Pancreas (tissue), 10 donors: ENCODE measurements around the gene ZHX3. TPM values are rescaled to one million over a fixed set of nuclear protein-coding genes. Genes with fewer than 3 reads are reported as not detected.

Experiments used
- ATAC-seq, 4 donors: fragments of 200-7000 bp; cut with Tn5 transposase; one replicate each; pipeline versions ENCODE4 v1.8.0 to v1.9.1; 2020; ENCODE audit warnings: mild to moderate bottlenecking in 4 of 4, moderate library complexity in 4 of 4
- DNase-seq, 6 donors: peaks; one replicate each; pipeline ENCODE4 v3.0.0-alpha.2; 2020
- FAIRE-seq: peaks from 2 replicates; lab custom pipeline; 2012; peaks lifted over from hg19 to GRCh38; lab: Jason Lieb, UNC
- H3K27ac ChIP-seq, 4 donors: fragments of 200-600 bp; sonication (generic); 1 replicate in 3 of 4; 2 replicates in 1 of 4; pipeline versions ENCODE4 v1.5.0 to v1.8.0; 2020
- H3K27me3 ChIP-seq, 4 donors: fragments of 200-600 bp; one replicate each; pipeline ENCODE4 v1.8.0; 2021
- H3K36me3 ChIP-seq, 3 donors: fragments of 200-600 bp; sonication (generic) in 1 of 3; one replicate each; pipeline versions ENCODE4 v1.5.0 to v1.8.0; 2020 to 2021
- H3K4me1 ChIP-seq, 3 donors: fragments of 200-600 bp; one replicate each; pipeline ENCODE4 v1.8.0; 2021
- H3K4me3 ChIP-seq, 4 donors: fragments of 200-600 bp; sonication (generic) in 2 of 4; one replicate each; pipeline versions ENCODE4 v1.5.0 to v1.8.0; 2020 to 2021
- H3K9me3 ChIP-seq, 4 donors: fragments of 200-600 bp; one replicate each; pipeline ENCODE4 v1.8.0; 2021
- WGBS, 2 donors: extraction: QIAGEN DNeasy Blood & Tissue Kit; methylation state at CpG; one replicate each; pipeline ENCODE4 v1.1.7; 2013; 5-methylcytosine and 5-hydroxymethylcytosine counted together
- intact Hi-C, 3 donors: fragments of 100-400 bp; cut with DNase I; formaldehyde crosslinking; loops; one replicate each; pipeline versions ENCODE4 v1.11.1 to v1.14.2; 2022
- polyA plus RNA-seq, 2 donors: library from polyadenylated mRNA; stranded (reverse); fragments of 200-250 nt; gene quantifications; one replicate each; pipeline ENCODE4 v1.2.3, GENCODE V29; 2013
- total RNA-seq, 6 donors: library from RNA; stranded (reverse); fragmentation: NEBNext Ultra II Directional in 4 of 6; extraction: Animal tissue kit (Norgen Biotek cat#: 25700) in 4 of 6; gene quantifications; one replicate each; pipeline versions ENCODE4 v1.2.1 to v1.2.4, GENCODE V29; 2021 to 2023
- TF ChIP-seq, protein P1 (sequence below), 4 donors: fragments of 200-600 bp; sonication (generic) in 3 of 4; IDR thresholded peaks; one replicate each; pipeline versions ENCODE4 v1.5.0 to v1.8.0; 2021; ENCODE audit warnings: antibody characterized with exemption in 4 of 4
- donor health status: healthy with polysubstance abuse.
- donor health status: DM: no; HTN: no; CAD: no; lungs with moderate emphysema.
- donor health status: DM: no; HTN: no; CAD: no.
- donor health status: control.
- donor health status: control.
- donor health status: Bipolar disorder and iron deficiency.
- donor health status: DM: yes; HTN: yes; CAD: no.
- donor health status: DM: no; HTN: no; CAD: no.
- donor health status: DM: no; HTN: no; CAD: no.
- donor health status: DM: yes; HTN: yes; CAD: no.

The ZHX3 gene
- total and polyA plus RNA-seq, 8 donors: 7.9 to 17.3 (median 13.0) TPM

DNA sequence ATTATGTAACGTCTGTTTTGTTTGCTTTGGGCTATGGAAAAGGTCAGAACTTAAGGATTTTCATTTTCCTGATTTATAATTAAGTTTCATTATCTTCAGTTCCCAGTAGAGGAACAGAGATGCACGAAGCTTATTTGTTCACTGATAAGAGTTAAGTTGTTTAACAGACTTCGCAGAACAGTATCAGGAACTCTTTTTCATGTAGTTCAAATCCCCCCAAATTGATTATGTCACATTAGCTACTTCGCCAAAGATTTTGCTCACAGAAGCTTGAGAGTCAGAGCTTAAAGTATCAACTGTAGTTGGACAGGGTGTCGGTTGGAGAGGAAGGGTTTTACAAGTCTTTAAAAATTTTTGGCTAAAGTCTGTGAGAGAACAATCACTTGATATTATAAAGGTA lies 43.4 kb downstream of the ZHX3 start:
- Histone ChIP-seq H3K4me1 (peaks cover 0 to 11% (median 9%) of the 10 kb centered on the region in 3 donors), H3K4me3 (no peak overlapping the region), H3K27me3 (no peaks in the 10 kb centered on the region), H3K9me3 (no peaks in the 10 kb centered on the region), H3K36me3 (no peaks in the 10 kb centered on the region), H3K27ac (no peak overlapping the region)
- TF ChIP-seq, protein P1, sequence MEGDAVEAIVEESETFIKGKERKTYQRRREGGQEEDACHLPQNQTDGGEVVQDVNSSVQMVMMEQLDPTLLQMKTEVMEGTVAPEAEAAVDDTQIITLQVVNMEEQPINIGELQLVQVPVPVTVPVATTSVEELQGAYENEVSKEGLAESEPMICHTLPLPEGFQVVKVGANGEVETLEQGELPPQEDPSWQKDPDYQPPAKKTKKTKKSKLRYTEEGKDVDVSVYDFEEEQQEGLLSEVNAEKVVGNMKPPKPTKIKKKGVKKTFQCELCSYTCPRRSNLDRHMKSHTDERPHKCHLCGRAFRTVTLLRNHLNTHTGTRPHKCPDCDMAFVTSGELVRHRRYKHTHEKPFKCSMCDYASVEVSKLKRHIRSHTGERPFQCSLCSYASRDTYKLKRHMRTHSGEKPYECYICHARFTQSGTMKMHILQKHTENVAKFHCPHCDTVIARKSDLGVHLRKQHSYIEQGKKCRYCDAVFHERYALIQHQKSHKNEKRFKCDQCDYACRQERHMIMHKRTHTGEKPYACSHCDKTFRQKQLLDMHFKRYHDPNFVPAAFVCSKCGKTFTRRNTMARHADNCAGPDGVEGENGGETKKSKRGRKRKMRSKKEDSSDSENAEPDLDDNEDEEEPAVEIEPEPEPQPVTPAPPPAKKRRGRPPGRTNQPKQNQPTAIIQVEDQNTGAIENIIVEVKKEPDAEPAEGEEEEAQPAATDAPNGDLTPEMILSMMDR (IDR thresholded peaks at IDR 0.05): no peak
- WGBS, 2 donors: 42 to 43% methylated on average over 5 of the region's 5 CpGs
- intact Hi-C loops: no loop called here
- DNase-seq: no peak
- no peak for ATAC-seq
- no peak for FAIRE-seq

DNA sequence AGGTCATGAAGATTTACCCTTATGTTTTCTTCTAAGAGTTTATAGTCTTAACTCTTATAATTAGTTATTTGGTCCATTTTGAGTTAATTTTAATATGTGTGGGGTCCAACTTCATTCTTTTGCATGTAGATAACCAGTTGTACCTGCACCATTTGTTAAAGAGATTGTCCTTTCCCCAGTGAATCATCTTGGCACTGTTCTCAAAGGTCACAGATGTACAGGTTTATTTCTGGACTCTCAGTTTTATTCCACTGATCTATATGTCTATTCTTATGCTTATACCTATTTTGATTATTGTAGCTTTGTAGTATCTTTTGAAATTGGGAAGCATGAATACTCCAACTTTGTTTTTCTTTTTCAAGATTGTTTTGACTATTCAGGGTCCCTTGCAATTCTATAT lies 44.1 kb downstream of the ZHX3 start:
- FAIRE-seq (no peak), ATAC-seq (no peak), DNase-seq (no peak)
- Histone ChIP-seq H3K36me3 (no peaks in the 10 kb centered on the region), H3K4me1 (peaks cover 0 to 11% (median 9%) of the 10 kb centered on the region in 3 donors), H3K4me3 (no peak overlapping the region), H3K27ac (no peak overlapping the region), H3K9me3 (no peaks in the 10 kb centered on the region), H3K27me3 (no peaks in the 10 kb centered on the region)
- TF ChIP-seq, protein P1 (IDR thresholded peaks at IDR 0.05): no peak
- intact Hi-C loops: no loop called here

DNA sequence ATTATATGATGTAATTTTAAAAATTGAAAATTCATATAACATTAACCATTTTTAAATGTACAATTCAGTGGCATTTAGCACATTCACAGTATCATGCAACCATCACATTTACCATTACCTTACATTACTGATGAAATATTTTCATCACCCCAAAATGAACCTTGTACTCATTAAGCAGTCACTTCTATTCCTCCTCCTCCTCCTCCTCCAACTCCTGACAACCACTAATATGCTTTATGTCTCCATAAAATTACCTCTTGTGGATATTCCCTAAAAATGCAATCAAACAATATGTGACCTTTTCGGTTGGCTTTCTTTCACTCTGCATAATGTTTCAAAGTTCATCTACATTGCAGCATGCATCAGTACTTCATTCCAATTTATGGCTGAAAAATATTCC lies 45.2 kb downstream of the ZHX3 start:
- Histone ChIP-seq H3K4me1 (peaks cover 0 to 11% (median 9%) of the 10 kb centered on the region in 3 donors), H3K4me3 (no peak overlapping the region), H3K9me3 (no peaks in the 10 kb centered on the region), H3K36me3 (no peaks in the 10 kb centered on the region), H3K27me3 (no peaks in the 10 kb centered on the region), H3K27ac (no peak overlapping the region)
- intact Hi-C loops: no loop called here
- FAIRE-seq (no peak), DNase-seq (no peak), ATAC-seq (no peak)
- 93 to 95% methylated on average over 1 of the region's 1 CpG for WGBS, 2 donors
- TF ChIP-seq, protein P1 (IDR thresholded peaks at IDR 0.05): no peak

DNA sequence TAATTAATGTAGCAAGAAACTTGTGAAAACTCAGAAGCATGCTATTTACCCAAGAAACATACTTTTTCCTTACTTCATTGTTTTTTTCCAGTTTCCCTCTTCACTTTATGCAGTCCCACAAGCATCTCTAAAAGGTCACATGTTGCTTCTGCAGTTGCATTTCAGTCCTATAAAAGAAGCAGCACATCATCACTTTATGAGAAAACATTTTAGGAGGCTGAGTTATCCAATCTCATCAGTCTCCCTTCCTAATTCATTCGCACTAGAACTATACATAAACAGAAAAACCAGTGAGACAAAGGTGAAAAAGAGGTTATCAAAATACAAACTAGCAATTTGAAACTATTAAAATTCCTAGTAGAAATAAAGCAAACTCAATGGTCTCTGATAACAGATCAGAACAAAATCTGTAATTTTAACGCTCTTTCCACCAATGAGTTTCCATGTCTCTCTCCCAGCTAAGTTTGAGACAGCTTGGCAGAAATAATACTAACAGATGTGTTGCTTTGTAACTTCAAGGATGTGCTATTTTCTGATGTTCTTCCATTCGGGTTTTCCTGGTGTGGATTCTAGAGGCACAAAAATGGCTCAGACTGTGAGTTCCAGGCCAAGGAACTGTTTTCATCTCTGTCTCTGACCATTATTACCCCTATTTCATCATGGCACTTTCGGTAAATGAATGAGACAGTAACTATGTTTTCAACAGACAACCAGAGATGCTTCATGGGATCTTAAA lies 48.4 kb downstream of the ZHX3 start:
- H3K36me3 ChIP-seq: no peaks in the 10 kb centered on the region
- ATAC-seq (no peak), DNase-seq (no peak), FAIRE-seq (no peak)
- TF ChIP-seq, protein P1 (IDR thresholded peaks at IDR 0.05): no peak
- H3K27ac ChIP-seq: no peak overlapping the region
- H3K9me3 ChIP-seq: no peaks in the 10 kb centered on the region
- peaks cover 0 to 5% (median under 1%) of the 10 kb centered on the region in 3 donors for H3K4me1 ChIP-seq
- no peak overlapping the region for H3K4me3 ChIP-seq
- 77 to 82% methylated on average over 4 of the region's 4 CpGs for WGBS, 2 donors
- H3K27me3 ChIP-seq: no peaks in the 10 kb centered on the region
- intact Hi-C loops: no loop called here

DNA sequence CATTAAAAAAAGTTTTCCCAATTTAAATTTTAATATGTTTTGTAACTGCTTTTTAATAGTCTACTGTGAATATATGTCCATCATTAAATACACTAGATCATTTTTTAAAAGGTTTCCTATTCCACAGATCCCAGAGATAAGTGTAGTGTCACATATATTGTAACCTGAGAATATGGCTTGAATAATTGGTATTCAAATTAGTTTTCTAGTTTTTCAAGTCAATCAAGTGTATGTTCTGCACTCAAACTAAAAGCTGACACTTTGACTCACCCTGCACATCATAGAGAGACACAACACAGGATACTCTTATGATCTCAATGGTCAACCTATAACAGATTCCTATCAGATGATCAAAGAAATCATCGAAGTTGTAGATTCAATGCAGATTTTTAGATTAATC lies 49.1 kb downstream of the ZHX3 start:
- intact Hi-C loops: no loop called here
- 82 to 87% methylated on average over 1 of the region's 1 CpG for WGBS, 2 donors
- Histone ChIP-seq H3K9me3 (no peaks in the 10 kb centered on the region), H3K27ac (no peak overlapping the region), H3K4me1 (no peaks in the 10 kb centered on the region), H3K36me3 (no peaks in the 10 kb centered on the region), H3K4me3 (no peak overlapping the region), H3K27me3 (no peaks in the 10 kb centered on the region)
- FAIRE-seq: no peak
- DNase-seq: no peak
- no peak for ATAC-seq
- TF ChIP-seq, protein P1 (IDR thresholded peaks at IDR 0.05): no peak
